HCT116 (cell line): ENCODE results near the gene GSTK1. TPM values are rescaled to one million over a fixed set of nuclear protein-coding genes. Genes with fewer than 3 reads are reported as not detected.
A peak's percentile ranks its signal among the peaks of the same experiment; 100 is the strongest.

ENCODE experiments used
- ATAC-seq: fragments of 200-7000 bp; cut with Tn5 transposase; 2 replicates; pipeline ENCODE4 v1.9.1; 2020; ENCODE audit warnings: mild to moderate bottlenecking, moderate library complexity
- BruUV-seq: library from RNA; stranded (reverse); fragments of 400-500 nt; replicated peaks from 2 replicates; lab custom pipeline; 2021; lab: Mats Ljungman, UMichigan
- CTCF ChIA-PET: fragments of 300-600 bp; sonication (Branson Sonifier 250); formaldehyde crosslinking; loops from one replicate; lab custom pipeline; 2021; ENCODE audit warnings: antibody characterized with exemption; lab: Charles Lee
- POLR2A ChIA-PET: fragments of 300-600, 350-600 bp; sonication (Branson Sonifier 250); formaldehyde crosslinking; loops from one replicate; lab custom pipeline; 2021; ENCODE audit warnings: antibody characterized with exemption; lab: Charles Lee
- RAD21 ChIA-PET, 2 experiments: fragments of 300-600 bp; sonication (Branson Sonifier 250); formaldehyde crosslinking; loops; one replicate each; lab custom pipeline; 2023; ENCODE audit warnings: low total read pairs in 2 of 2; ENCODE audit not compliant: uncharacterized antibody in 2 of 2, unreplicated experiment in 2 of 2, low non-redundant PET in 1 of 2; lab: Charles Lee
- DNase-seq: peaks from one replicate; pipeline ENCODE4 v3.0.0-alpha.2; 2010; ENCODE audit warnings: low read depth, low spot score
- H2AFZ ChIP-seq: fragments of 200-600 bp; shearing (Covaris generic), sonication (generic); 2 replicates; pipeline ENCODE4 v1.6.1; 2017; ENCODE audit warnings: low read depth, mixed run types, mixed read lengths, antibody characterized with exemption, low read length; ENCODE audit not compliant: poor library complexity, severe bottlenecking
- H3K27ac ChIP-seq: 2 replicates; pipeline ENCODE4 v1.5.1; 2012; ENCODE audit warnings: low read depth, low read length
- H3K27me3 ChIP-seq: fragments of 200-600 bp; sonication (generic); 2 replicates; pipeline ENCODE4 v1.6.1; 2016; ENCODE audit warnings: mixed run types, low read length, mixed read lengths; ENCODE audit not compliant: insufficient read depth
- H3K36me3 ChIP-seq, 2 experiments: fragments of 200-500 bp in 1 of 2; fragments of 200-600 bp in 1 of 2; sonication (Bioruptor generic) in 1 of 2; sonication (generic) in 1 of 2; 2 replicates each; pipeline versions ENCODE4 v1.5.1 to v1.6.1; 2014 to 2016; ENCODE audit warnings: low read length in 2 of 2, inconsistent platforms in 1 of 2, mixed read lengths in 1 of 2, mixed run types in 1 of 2; ENCODE audit not compliant: insufficient read depth in 2 of 2, control insufficient read depth in 1 of 2
- H3K4me1 ChIP-seq, 2 experiments: fragments of 200-600 bp in 1 of 2; sonication (generic) in 1 of 2; 2 replicates each; pipeline versions ENCODE4 v1.5.1 to v1.6.1; 2012 to 2017; ENCODE audit warnings: low read length in 2 of 2, inconsistent platforms in 1 of 2, mild to moderate bottlenecking in 1 of 2, mixed read lengths in 1 of 2, mixed run types in 1 of 2, moderate library complexity in 1 of 2; ENCODE audit not compliant: insufficient read depth in 2 of 2, control insufficient read depth in 1 of 2
- H3K4me2 ChIP-seq: fragments of 200-600 bp; sonication (generic); 2 replicates; pipeline ENCODE4 v1.6.1; 2017; ENCODE audit warnings: mixed run types, low read length, mixed read lengths
- H3K4me3 ChIP-seq, 2 experiments: fragments of 200-600 bp in 1 of 2; sonication (generic) in 1 of 2; replicated peaks in 1 of 2; 2 replicates each; pipeline ENCODE4 v1.5.1; 2011 to 2016; ENCODE audit warnings: low read length in 2 of 2, control low read depth in 1 of 2, low read depth in 1 of 2, mild to moderate bottlenecking in 1 of 2, mixed read lengths in 1 of 2, mixed run types in 1 of 2
- H3K79me2 ChIP-seq: fragments of 200-600 bp; sonication (generic); 2 replicates; pipeline ENCODE4 v1.6.1; 2017; ENCODE audit warnings: mild to moderate bottlenecking, mixed run types, low read length, moderate library complexity, mixed read lengths; ENCODE audit not compliant: insufficient read depth
- H3K9ac ChIP-seq: fragments of 200-600 bp; sonication (generic); 2 replicates; pipeline ENCODE4 v1.6.1; 2016; ENCODE audit warnings: low read length, mixed read lengths
- H3K9me2 ChIP-seq: fragments of 200-600 bp; sonication (generic), shearing (Covaris generic); 2 replicates; pipeline ENCODE4 v1.6.1; 2017; ENCODE audit warnings: mixed run types, mild to moderate bottlenecking, moderate library complexity; ENCODE audit not compliant: insufficient read depth
- H3K9me3 ChIP-seq, 2 experiments: fragments of 200-500 bp in 1 of 2; fragments of 200-600 bp in 1 of 2; sonication (Bioruptor generic) in 1 of 2; sonication (generic) in 1 of 2; 2 replicates each; pipeline ENCODE4 v1.6.1; 2014 to 2017; ENCODE audit warnings: low read length in 2 of 2, mixed read lengths in 2 of 2, inconsistent platforms in 1 of 2, low read depth in 1 of 2, mild to moderate bottlenecking in 1 of 2, mixed run types in 1 of 2, moderate library complexity in 1 of 2; ENCODE audit not compliant: control insufficient read depth in 1 of 2, insufficient read depth in 1 of 2
- H4K20me1 ChIP-seq: fragments of 200-600 bp; sonication (generic), shearing (Covaris generic); 2 replicates; pipeline ENCODE4 v1.6.1; 2017; ENCODE audit warnings: mixed run types, mild to moderate bottlenecking, moderate library complexity; ENCODE audit not compliant: insufficient read depth
- EZH2phosphoT487 ChIP-seq: fragments of 200-600 bp; IDR thresholded peaks from 2 replicates; pipeline ENCODE4 v1.6.1; 2018; ENCODE audit warnings: antibody characterized with exemption, borderline replicate concordance
- JUND ChIP-seq: IDR thresholded peaks from 2 replicates; pipeline ENCODE4 v1.6.1; 2012
- POLR2AphosphoS5 ChIP-seq: IDR thresholded peaks from 2 replicates; pipeline ENCODE4 v1.6.1; 2011; ENCODE audit warnings: mild to moderate bottlenecking, low read depth, low read length, moderate library complexity
- RAD21 ChIP-seq: IDR thresholded peaks from 2 replicates; pipeline ENCODE4 v1.6.1; 2012; ENCODE audit warnings: low read depth, mild to moderate bottlenecking
- SIN3A ChIP-seq: IDR thresholded peaks from 2 replicates; pipeline ENCODE4 v1.6.1; 2012; ENCODE audit warnings: low read depth
- SRF ChIP-seq: IDR thresholded peaks from 2 replicates; pipeline ENCODE4 v1.6.1; 2012; ENCODE audit warnings: low read depth
- TCF7L2 ChIP-seq: IDR thresholded peaks from 2 replicates; pipeline ENCODE4 v1.7.0; 2011; ENCODE audit warnings: borderline replicate concordance, inconsistent platforms; ENCODE audit not compliant: insufficient read depth, insufficient read length; ENCODE audit errors: extremely low read depth
- YY1 ChIP-seq: IDR thresholded peaks from 2 replicates; pipeline ENCODE4 v1.6.1; 2011; ENCODE audit warnings: low read length, low read depth, moderate library complexity, mild to moderate bottlenecking; ENCODE audit not compliant: insufficient replicate concordance; ENCODE audit errors: extremely low read depth
- ZFX ChIP-seq: fragments of 450-650 bp; IDR thresholded peaks from 2 replicates; pipeline ENCODE4 v1.6.1; 2017
- intact Hi-C: fragments of 100-400 bp; cut with micrococcal nuclease; formaldehyde crosslinking; loops from 2 replicates; pipeline ENCODE4 v1.10.0; 2022
- total RNA-seq: library from RNA; stranded (reverse); gene quantifications from one replicate; pipeline ENCODE4 v1.2.1, GENCODE V29; 2021; ENCODE audit not compliant: unreplicated experiment
- TF ChIP-seq, protein P1 (sequence below): IDR thresholded peaks from 2 replicates; pipeline ENCODE4 v1.6.1; 2012; ENCODE audit warnings: low read depth
- TF ChIP-seq, protein P2 (sequence below): IDR thresholded peaks from 2 replicates; pipeline ENCODE4 v1.6.1; 2011; ENCODE audit warnings: mild to moderate bottlenecking, low read length, moderate library complexity; ENCODE audit not compliant: insufficient replicate concordance; ENCODE audit errors: extremely low read depth
- TF ChIP-seq, protein P3 (sequence below), 3 experiments: fragments of 200-600 bp in 1 of 3; sonication (generic) in 1 of 3; IDR thresholded peaks in 2 of 3; conservative IDR thresholded peaks in 1 of 3; 2 replicates each; pipeline ENCODE4 v1.5.1; 2012 to 2017; ENCODE audit warnings: low read depth in 2 of 3, low read length in 2 of 3, antibody characterized with exemption in 1 of 3, borderline replicate concordance in 1 of 3, control low read depth in 1 of 3, mild to moderate bottlenecking in 1 of 3, mixed read lengths in 1 of 3, mixed run types in 1 of 3, moderate library complexity in 1 of 3; ENCODE audit not compliant: insufficient read depth in 1 of 3

The GSTK1 gene
- total RNA-seq, 1 experiment from 2014 or later: 83.6 TPM

DNA sequence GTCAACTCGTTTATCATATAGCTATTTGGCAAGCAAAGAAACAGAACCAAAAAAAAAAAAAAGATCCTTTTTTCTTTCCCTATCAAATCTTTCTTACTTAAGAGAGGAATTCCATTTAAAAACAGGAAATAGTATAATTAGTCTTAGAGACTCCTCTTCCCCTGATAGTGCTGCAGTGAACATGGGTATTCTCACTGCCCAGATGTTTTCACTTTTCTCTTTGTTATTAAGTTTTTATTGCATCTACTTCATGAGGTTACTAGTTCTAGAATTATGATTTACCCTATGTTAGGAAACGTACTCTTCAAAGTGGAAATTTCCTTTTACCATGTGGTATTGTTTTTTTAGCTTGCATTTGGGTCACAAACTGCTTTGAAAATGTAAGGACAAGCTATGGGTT is 33.4 kb downstream of the GSTK1 start:
- Histone ChIP-seq H3K4me3 (no peak overlapping the region), H2AFZ (no peak overlapping the region), H3K4me2 (no peak overlapping the region), H3K4me1 (no peaks in the 10 kb centered on the region), H3K27me3 (no peaks in the 10 kb centered on the region), H4K20me1 (peaks cover 5% of the 10 kb centered on the region; the same call in 1 of the 2 replicates), H3K36me3 (peaks cover 69 to 79% of the 10 kb centered on the region in 2 experiments), H3K9me2 (no peaks in the 10 kb centered on the region), H3K9me3 (no peaks in the 10 kb centered on the region), H3K79me2 (peaks cover 47% of the 10 kb centered on the region), H3K27ac (no peak overlapping the region), H3K9ac (no peak overlapping the region)
- BruUV-seq: no TSS peak
- intact Hi-C loops: no loop called here
- ATAC-seq (no peak), DNase-seq (no peak)
- RAD21 ChIA-PET: no interaction called here
- CTCF ChIA-PET: interaction anchor here (0.8 to 1.0 kb wide), 2 partner anchors 9 to 12 kb away, joined by 3 to 4 read pairs; partner anchors contain the start of gene CASP2
- POLR2A ChIA-PET: no interaction called here
- TF ChIP-seq JUND: no peak

DNA sequence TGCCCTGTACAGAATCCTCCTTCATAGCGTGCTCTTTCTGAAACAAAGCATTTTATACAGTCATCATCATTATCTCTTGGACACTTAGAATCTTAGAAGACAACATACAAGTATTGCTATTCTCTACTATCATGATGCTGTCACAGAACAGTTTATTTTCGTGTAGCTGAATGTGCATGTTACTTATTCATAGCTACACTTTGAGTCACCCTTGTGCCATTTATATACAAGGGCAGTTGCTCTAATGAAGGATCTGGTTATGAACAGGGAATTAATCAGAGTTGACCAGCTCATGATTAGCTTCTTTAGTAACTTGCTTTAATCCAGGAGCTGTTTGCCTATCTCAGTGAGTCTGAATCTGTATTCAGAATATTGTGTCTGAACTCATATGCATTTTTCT is 36.1 kb downstream of the GSTK1 start:
- H3K36me3 ChIP-seq: peaks cover 71 to 79% of the 10 kb centered on the region in 2 experiments
- DNase-seq (no peak), ATAC-seq (peak; percentile 8; the same call in 1 of the 2 replicates)
- no peaks in the 10 kb centered on the region for H3K9me3 ChIP-seq
- ChIA-PET RAD21 (no interaction called here), CTCF (interaction anchor here (0.7 to 1.8 kb wide), 6 partner anchors 10 to 288 kb away, joined by 3 to 15 read pairs (median 4); partner anchors contain the start of gene CASP2), POLR2A (no interaction called here)
- intact Hi-C loops: no loop called here
- H3K4me3 ChIP-seq: no peak overlapping the region
- H3K4me1 ChIP-seq: no peaks in the 10 kb centered on the region
- H2AFZ ChIP-seq: no peak overlapping the region
- H3K79me2 ChIP-seq: peaks cover 32% of the 10 kb centered on the region
- H3K27me3 ChIP-seq: no peaks in the 10 kb centered on the region
- H3K9ac ChIP-seq: no peak overlapping the region
- no peaks in the 10 kb centered on the region for H3K9me2 ChIP-seq
- H3K4me2 ChIP-seq: no peak overlapping the region
- peaks cover 5% of the 10 kb centered on the region; the same call in 1 of the 2 replicates for H4K20me1 ChIP-seq
- no TSS peak for BruUV-seq
- no peak overlapping the region for H3K27ac ChIP-seq
- TF ChIP-seq EZH2phosphoT487 (no peak), TCF7L2 (no peak), SIN3A (no peak), RAD21 (no peak), ZFX (no peak), YY1 (no peak), SRF (no peak), POLR2AphosphoS5 (no peak), JUND (no peak)
- TF ChIP-seq, protein P1, sequence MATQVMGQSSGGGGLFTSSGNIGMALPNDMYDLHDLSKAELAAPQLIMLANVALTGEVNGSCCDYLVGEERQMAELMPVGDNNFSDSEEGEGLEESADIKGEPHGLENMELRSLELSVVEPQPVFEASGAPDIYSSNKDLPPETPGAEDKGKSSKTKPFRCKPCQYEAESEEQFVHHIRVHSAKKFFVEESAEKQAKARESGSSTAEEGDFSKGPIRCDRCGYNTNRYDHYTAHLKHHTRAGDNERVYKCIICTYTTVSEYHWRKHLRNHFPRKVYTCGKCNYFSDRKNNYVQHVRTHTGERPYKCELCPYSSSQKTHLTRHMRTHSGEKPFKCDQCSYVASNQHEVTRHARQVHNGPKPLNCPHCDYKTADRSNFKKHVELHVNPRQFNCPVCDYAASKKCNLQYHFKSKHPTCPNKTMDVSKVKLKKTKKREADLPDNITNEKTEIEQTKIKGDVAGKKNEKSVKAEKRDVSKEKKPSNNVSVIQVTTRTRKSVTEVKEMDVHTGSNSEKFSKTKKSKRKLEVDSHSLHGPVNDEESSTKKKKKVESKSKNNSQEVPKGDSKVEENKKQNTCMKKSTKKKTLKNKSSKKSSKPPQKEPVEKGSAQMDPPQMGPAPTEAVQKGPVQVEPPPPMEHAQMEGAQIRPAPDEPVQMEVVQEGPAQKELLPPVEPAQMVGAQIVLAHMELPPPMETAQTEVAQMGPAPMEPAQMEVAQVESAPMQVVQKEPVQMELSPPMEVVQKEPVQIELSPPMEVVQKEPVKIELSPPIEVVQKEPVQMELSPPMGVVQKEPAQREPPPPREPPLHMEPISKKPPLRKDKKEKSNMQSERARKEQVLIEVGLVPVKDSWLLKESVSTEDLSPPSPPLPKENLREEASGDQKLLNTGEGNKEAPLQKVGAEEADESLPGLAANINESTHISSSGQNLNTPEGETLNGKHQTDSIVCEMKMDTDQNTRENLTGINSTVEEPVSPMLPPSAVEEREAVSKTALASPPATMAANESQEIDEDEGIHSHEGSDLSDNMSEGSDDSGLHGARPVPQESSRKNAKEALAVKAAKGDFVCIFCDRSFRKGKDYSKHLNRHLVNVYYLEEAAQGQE: no peak
- TF ChIP-seq, protein P2, sequence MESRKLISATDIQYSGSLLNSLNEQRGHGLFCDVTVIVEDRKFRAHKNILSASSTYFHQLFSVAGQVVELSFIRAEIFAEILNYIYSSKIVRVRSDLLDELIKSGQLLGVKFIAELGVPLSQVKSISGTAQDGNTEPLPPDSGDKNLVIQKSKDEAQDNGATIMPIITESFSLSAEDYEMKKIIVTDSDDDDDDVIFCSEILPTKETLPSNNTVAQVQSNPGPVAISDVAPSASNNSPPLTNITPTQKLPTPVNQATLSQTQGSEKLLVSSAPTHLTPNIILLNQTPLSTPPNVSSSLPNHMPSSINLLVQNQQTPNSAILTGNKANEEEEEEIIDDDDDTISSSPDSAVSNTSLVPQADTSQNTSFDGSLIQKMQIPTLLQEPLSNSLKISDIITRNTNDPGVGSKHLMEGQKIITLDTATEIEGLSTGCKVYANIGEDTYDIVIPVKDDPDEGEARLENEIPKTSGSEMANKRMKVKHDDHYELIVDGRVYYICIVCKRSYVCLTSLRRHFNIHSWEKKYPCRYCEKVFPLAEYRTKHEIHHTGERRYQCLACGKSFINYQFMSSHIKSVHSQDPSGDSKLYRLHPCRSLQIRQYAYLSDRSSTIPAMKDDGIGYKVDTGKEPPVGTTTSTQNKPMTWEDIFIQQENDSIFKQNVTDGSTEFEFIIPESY: no peak
- TF ChIP-seq, protein P3, sequence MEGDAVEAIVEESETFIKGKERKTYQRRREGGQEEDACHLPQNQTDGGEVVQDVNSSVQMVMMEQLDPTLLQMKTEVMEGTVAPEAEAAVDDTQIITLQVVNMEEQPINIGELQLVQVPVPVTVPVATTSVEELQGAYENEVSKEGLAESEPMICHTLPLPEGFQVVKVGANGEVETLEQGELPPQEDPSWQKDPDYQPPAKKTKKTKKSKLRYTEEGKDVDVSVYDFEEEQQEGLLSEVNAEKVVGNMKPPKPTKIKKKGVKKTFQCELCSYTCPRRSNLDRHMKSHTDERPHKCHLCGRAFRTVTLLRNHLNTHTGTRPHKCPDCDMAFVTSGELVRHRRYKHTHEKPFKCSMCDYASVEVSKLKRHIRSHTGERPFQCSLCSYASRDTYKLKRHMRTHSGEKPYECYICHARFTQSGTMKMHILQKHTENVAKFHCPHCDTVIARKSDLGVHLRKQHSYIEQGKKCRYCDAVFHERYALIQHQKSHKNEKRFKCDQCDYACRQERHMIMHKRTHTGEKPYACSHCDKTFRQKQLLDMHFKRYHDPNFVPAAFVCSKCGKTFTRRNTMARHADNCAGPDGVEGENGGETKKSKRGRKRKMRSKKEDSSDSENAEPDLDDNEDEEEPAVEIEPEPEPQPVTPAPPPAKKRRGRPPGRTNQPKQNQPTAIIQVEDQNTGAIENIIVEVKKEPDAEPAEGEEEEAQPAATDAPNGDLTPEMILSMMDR (IDR thresholded peaks at IDR 0.05 in 2 of 3, conservative IDR thresholded peaks at IDR 0.05 in 1 of 3; ENCODE audit: borderline replicate concordance in 1 of 3, insufficient read depth in 1 of 3, low read depth in 2 of 3, low read length in 2 of 3): no peak
